HG03565 (cell line): ENCODE results near the gene RASSF4.

Experiments used
- ATAC-seq: cut with Tn5 transposase; IDR thresholded peaks from one replicate; pipeline ENCODE4 v1.9.1; 2021; ENCODE audit warnings: mild to moderate bottlenecking, moderate library complexity; ENCODE audit not compliant: unreplicated experiment

RASSF4 gene

GRCh38 chr10:44985175-44985681, 25.6 kb downstream of the RASSF4 start:
- no peak for ATAC-seq

DNA sequence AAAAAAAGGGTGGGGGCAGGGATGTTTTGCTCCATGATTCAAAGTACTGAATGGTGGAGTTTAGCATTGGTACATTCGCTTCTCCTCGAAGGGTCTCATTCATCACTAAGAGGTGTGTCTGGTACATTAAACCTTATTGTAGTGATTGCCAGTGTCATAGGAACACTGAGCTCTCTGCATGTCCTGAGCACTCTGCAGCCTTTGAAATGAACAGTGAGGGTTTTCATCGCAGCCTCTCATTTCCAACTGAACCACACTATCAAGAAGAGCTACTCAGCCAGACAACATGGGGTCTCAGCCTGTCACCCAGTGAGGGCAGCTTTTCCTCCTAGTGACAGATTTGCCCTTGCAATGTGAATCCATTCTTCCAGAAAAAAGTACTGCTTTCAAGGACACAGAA, 26.6 kb downstream of the RASSF4 start:
- ATAC-seq: no peak

GRCh38 chr10:44986670-44987069, 27.1 kb downstream of the RASSF4 start:
- no peak for ATAC-seq

DNA sequence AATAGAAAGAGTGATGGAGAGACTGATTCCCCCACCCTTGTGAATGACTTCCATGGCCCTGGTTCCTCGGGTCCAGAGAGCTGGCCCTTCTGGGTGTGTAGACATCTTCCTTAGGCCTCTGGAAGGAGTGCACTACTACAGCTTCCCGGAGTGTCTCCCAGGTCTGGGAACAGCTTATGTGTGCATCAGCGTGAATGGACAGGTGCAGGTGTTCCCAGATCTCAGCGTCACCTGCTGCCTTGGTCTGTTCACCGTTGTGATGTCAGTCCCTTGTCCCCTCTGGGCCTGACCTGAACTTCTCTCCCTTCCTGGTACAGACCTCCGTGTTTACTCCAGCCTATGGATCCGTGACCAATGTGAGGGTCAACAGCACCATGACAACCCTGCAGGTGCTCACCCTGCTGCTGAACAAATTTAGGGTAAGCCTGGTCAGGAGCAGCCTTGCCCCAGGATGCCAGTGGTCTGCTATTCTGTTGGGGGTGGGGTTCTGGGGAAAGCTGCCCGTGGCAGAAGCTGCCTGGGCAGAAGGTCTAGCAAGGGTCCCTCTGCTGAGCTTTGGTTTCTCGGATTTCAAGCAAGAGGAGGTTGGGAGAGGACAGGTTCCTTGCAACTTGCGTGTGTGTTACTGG, 29.5 kb downstream of the RASSF4 start:
- no peak for ATAC-seq

DNA sequence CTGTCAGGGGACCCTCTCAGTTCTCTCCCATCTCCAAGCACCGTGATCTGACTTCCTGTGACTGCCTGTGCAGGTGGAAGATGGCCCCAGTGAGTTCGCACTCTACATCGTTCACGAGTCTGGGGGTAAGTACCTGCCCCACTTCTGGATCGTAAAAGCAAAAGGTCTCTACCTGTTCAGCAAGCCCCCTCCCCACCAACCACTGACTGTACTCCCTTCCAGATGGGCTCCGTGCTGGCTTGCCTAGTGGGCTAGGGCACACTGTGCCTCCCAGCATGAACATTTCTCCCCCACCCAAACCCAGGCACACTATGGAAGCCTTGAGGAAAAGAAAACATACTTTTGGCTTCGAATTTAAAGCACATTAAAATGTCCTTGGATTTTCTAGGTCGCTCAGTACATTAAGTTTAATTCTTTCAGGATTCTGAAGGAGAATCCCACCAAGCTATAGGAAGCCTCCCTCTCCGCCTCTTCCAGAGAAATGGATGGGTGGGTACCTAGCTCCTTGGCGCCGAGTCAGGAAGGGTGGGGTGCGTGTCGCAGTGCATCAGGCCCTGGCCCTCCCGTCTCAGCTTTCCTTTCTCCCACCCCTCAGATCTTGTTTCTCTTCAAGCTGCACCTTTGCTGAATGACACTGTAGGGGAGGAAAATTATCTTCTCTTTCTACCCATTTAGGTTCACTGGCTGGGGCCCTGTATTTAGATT, 30.1 kb downstream of the RASSF4 start:
- no peak for ATAC-seq

DNA sequence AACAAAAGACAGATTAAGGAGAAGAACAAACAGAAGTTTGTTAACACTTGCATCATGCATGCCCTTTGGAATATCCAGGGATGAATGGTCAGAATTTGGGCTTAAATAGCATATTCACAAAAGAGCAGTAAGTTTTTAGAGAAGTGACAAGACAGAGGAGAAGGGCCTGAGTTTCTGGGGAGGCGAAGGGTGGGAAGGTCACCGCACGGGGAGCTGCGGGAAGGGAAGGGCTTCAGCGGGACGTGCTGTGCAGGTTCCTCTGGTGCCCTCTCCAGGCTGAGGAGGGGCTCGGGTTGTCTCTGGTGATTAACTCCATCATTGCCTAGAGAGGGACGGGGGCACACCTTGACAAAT, 30.7 kb downstream of the RASSF4 start:
- no peak for ATAC-seq

DNA sequence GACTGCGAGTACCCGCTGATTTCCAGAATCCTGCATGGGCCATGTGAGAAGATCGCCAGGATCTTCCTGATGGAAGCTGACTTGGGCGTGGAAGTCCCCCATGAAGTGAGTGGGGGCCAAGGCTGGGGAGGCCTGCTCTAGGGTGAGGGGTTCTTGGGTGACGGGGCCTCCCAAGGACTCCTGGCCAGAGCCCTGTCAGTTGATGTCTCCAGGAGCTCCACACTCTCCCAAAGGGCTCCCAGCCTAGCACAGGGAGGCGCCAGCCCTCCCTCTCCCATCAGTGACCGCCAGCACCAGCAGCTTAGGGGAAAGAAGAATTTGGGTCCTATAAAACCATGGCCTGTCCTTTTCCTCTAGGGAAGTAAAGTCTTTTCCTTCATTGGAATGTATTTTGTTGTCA, 31.4 kb downstream of the RASSF4 start:
- no peak for ATAC-seq

- ATAC-seq: no peak
Measured at GRCh38 chr10:44991571-44991970, 32.0 kb downstream of the RASSF4 start.

DNA sequence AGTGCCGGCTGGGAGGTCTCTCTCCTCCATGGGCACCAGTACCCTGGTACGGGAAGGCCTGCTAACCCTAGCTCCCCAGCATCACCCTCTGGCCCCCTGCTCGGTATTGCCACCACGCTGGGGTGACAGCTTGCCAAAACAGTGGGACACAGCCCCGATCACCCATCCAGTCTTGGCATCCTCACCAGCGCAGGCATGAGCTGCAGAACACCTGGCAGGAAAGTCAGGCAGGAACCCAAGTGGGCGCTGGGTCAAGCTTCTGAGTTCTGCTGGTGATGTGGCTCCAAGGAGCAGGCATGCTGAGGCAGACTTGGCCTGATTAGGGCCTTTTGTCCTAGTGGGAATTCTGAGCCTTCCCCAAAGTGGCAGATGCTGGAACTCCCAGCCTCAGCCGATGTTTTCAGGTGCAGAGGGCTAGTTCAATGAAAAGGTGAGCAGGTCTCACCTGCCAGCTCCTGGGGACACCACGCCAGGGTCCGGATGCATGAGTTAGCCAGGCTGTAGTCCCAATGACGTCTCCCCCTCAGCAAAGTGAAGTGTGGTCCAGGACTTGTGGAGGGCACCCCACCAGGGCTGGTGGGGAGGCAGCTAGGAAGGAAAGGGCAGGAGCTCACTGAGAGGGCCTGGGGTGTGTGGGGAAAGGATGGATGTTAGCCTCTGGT, 32.6 kb downstream of the RASSF4 start:
- ATAC-seq: no peak

DNA sequence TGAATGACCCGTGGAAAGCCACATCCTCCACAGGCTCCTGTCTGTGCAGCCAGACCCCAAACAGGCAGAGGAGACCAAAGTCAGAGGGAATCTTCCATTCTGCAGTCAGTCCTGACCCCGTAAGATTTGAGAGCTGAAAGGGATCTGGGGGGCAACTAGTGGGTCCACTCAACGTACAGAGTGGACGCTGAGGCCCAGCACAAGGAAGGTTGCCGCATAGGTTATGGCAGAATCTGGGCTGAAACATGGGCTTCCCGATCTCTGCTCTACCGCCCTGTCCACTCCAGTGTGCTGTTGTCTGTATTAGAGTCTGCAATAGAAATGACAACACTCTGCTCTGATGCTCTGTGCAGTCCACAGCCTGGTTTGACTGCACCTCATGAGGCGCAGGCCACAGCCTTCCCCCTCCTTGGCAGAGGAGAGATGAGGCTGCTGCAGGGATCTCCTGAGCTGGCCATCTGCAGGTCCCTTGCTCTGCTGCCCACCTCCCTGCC, 33.2 kb downstream of the RASSF4 start:
- no peak for ATAC-seq

DNA sequence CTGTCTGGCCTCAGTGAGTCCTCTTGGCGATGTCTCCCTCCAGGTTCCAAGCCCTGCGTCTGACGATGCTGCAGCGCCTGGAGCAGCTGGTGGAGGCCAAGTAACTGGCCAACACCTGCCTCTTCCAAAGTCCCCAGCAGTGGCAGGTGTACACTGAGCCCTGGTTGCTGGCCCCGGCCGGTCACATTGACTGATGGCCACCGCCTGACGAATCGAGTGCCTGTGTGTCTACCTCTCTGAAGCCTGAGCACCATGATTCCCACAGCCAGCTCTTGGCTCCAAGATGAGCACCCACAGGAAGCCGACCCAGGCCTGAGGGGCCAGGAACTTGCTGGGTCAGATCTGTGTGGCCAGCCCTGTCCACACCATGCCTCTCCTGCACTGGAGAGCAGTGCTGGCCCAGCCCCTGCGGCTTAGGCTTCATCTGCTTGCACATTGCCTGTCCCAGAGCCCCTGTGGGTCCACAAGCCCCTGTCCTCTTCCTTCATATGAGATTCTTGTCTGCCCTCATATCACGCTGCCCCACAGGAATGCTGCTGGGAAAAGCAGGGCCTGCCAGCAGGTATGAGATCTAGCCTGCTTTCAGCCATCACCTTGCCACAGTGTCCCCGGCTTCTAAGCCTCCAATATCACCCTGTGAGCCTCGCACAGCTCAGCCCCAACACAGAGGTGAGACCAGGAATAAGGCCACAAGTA, 33.8 kb downstream of the RASSF4 start:
- no peak for ATAC-seq

GRCh38 chr10:44993922-44994751, 34.5 kb downstream of the RASSF4 start:
- ATAC-seq: no peak

DNA sequence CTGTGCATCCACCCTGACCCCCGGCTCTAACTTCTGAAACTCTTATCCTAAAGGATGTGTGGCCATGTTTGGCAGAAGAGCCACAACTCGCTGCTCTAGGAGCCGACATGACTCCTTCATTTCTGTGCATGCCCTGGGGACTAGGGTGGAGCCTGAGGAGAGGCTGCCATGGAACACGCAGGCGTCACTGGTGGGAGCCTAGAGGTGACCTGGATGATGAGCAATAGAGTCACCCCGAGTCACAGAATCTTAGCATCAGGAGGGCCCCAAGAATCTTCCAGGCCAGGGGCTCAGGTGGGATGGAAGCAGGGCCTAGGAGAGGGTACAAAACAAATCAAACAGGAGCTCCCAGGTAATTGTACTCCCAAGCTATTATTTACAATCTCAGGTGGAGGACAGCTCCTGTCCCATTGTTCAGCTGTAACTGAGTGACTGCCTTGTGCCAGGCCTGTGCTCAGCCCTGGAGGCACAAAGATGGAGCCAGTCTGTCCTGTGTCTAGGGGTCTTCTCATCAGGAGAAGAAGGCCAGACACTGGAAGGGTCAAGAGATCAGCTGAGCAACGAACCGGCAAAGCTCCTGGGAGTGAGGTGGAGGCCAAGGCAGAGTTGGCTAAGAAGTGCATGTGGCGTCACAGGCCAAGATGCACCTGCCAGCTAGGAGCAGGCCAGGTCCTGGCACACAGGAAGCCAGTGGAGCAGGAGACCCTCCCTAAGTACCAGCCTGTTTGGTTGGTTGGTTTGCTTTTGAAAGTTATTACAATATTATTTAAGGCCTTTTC, 35.3 kb downstream of the RASSF4 start:
- ATAC-seq: no peak

GRCh38 chr10:44995581-44995913, 35.9 kb downstream of the RASSF4 start:
- no peak for ATAC-seq

- ATAC-seq: no peak
Measured at GRCh38 chr10:44995914-44996669, 36.5 kb downstream of the RASSF4 start.

DNA sequence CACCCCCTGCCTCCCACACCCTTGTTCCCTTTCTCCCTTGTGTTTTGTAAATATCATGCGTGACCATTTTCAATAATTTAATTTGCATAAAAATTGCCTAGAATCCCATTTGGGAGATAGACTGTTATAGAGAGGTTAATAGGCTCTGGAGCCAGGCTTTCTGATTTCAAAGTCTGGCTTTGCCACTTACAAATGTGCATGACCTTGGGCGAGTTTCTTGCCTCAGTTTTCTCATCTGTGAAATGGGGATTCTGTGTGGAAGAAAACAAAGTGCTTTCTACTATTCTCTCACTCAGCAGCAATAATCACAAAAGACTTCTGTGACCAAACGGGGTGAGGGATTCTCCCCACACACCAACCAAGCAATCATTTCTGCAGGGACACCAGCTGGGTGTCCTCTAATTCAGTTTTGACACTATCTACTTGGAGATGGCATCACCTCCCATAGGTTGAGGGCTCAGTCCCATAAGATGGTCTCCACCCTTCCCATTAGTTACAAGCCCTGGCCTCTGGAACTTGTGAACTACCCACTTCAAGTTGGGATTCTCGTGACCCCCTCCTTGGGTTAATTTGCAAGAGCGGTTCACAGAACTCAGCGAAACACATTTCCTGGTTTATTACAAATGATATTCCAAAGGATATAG, 37.6 kb downstream of the RASSF4 start:
- no peak for ATAC-seq

GRCh38 chr10:44998146-44998631, 38.6 kb downstream of the RASSF4 start:
- ATAC-seq: no peak

DNA sequence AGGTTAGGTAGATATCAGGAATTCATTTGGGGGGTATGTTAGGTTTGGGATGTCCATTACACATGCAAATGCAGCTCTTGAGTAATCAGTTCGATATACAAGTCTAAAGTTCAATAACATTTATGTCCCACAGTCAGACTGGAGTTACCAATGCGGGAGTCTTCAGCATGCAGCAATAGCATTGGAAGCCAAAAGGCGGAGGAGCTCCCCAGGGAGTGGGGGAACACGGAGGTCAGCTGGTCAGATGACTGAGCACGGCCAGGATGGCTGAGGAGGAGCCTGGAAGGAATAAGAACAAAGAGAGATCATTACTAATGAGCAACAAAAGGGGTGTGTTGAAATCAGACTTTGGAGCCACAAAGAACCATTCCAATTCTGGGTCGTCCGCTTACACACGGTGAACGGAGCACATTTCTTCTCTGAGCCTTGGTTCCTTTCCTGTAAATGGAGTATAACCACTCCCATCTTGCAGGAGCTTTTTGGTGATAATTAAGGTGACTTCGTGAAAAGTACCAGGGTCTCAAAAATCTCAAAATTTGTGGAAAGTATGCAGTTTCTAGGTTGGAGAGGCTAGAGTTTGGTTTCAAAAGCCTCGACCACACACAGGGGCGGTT, 40.6 kb downstream of the RASSF4 start:
- no peak for ATAC-seq
